GM23338 (cell line): Measurements from ENCODE around the gene SH3RF3. TPM values are rescaled to one million over a fixed set of nuclear protein-coding genes. Genes with fewer than 3 reads are reported as not detected.

ENCODE experiments used
- ATAC-seq: fragments of 200-7000 bp; cut with Tn5 transposase; 3 replicates; pipeline ENCODE4 v1.9.1; 2020
- DNase-seq: peaks from one replicate; pipeline ENCODE4 v3.0.0-alpha.2; 2015; ENCODE audit warnings: low spot score
- H2AFZ ChIP-seq: fragments of 200-600 bp; sonication (generic); 2 replicates; pipeline ENCODE4 v1.8.0; 2016; ENCODE audit warnings: antibody characterized with exemption, mild to moderate bottlenecking, moderate library complexity
- H3F3A ChIP-seq: fragments of 200-600 bp; sonication (generic); replicated peaks from 2 replicates; pipeline ENCODE4 v1.8.0; 2017; ENCODE audit warnings: antibody characterized with exemption, mixed run types, low read depth
- H3K27ac ChIP-seq: fragments of 200-600 bp; sonication (generic); 2 replicates; pipeline ENCODE4 v1.6.1; 2016; ENCODE audit warnings: low read depth
- H3K27me3 ChIP-seq: fragments of 200-600 bp; sonication (generic); 2 replicates; pipeline ENCODE4 v1.8.0; 2016; ENCODE audit warnings: mild to moderate bottlenecking, mixed run types, moderate library complexity; ENCODE audit not compliant: insufficient read depth
- H3K36me3 ChIP-seq: fragments of 200-600 bp; sonication (generic); 2 replicates; pipeline ENCODE4 v1.8.0; 2016; ENCODE audit warnings: mild to moderate bottlenecking; ENCODE audit not compliant: insufficient read depth
- H3K4me1 ChIP-seq: fragments of 200-600 bp; sonication (generic); 2 replicates; pipeline ENCODE4 v1.8.0; 2016; ENCODE audit warnings: mild to moderate bottlenecking, moderate library complexity; ENCODE audit not compliant: insufficient read depth
- H3K4me2 ChIP-seq: fragments of 200-600 bp; sonication (generic); 2 replicates; pipeline ENCODE4 v1.7.1; 2017; ENCODE audit warnings: mixed run types
- H3K4me3 ChIP-seq: fragments of 200-600 bp; sonication (generic); 2 replicates; pipeline ENCODE4 v1.6.1; 2016; ENCODE audit warnings: mixed run types
- H3K79me2 ChIP-seq: fragments of 200-600 bp; sonication (generic); replicated peaks from 2 replicates; pipeline ENCODE4 v1.8.0; 2017; ENCODE audit warnings: mild to moderate bottlenecking; ENCODE audit not compliant: insufficient read depth
- H3K9me2 ChIP-seq: fragments of 200-600 bp; sonication (generic); 2 replicates; pipeline ENCODE4 v1.8.0; 2017; ENCODE audit not compliant: insufficient read depth
- H4K20me1 ChIP-seq: fragments of 200-600 bp; sonication (generic); replicated peaks from 2 replicates; pipeline ENCODE4 v1.8.0; 2017; ENCODE audit warnings: mild to moderate bottlenecking; ENCODE audit not compliant: insufficient read depth
- H3K27ac Mint-ChIP-seq: 2 replicates; pipeline ENCODE4 v1.8.0; 2020; ENCODE audit warnings: inconsistent platforms, mild to moderate bottlenecking, moderate library complexity, mixed read lengths
- H3K27me3 Mint-ChIP-seq: 3 replicates; pipeline ENCODE4 v1.8.0; 2022; ENCODE audit warnings: low read depth, mild to moderate bottlenecking, moderate library complexity, mixed read lengths, inconsistent platforms; ENCODE audit not compliant: insufficient read depth, poor library complexity
- H3K36me3 Mint-ChIP-seq: 3 replicates; pipeline ENCODE4 v1.8.0; 2021; ENCODE audit warnings: low read depth, mild to moderate bottlenecking, inconsistent platforms, moderate library complexity, mixed read lengths
- H3K4me1 Mint-ChIP-seq: 3 replicates; pipeline ENCODE4 v1.8.0; 2020; ENCODE audit warnings: mild to moderate bottlenecking, inconsistent platforms, mixed read lengths
- H3K4me3 Mint-ChIP-seq: 3 replicates; pipeline ENCODE4 v1.8.0; 2021; ENCODE audit warnings: moderate library complexity, mild to moderate bottlenecking, inconsistent platforms, mixed read lengths
- H3K9me3 Mint-ChIP-seq: 3 replicates; pipeline ENCODE4 v1.8.0; 2020; ENCODE audit warnings: moderate library complexity, mild to moderate bottlenecking, inconsistent platforms, mixed read lengths
- CREB1 ChIP-seq: fragments of 250-450 bp; sonication (Bioruptor Pico); IDR thresholded peaks from 2 replicates; pipeline ENCODE4 v1.5.0; 2020; ENCODE audit warnings: low read depth, mild to moderate bottlenecking, moderate library complexity
- CTCF ChIP-seq, 2 experiments: fragments of 200-600 bp in 1 of 2; sonication (generic) in 1 of 2; conservative IDR thresholded peaks; 2 replicates each; pipeline versions ENCODE4 v1.5.1 to v1.6.1; 2016 to 2017; ENCODE audit warnings: antibody characterized with exemption in 2 of 2, low read depth in 2 of 2, mild to moderate bottlenecking in 2 of 2, moderate library complexity in 1 of 2
- EZH2 ChIP-seq: fragments of 200-600 bp; sonication (generic); IDR thresholded peaks from one replicate; pipeline ENCODE4 v1.8.0; 2017; ENCODE audit warnings: antibody characterized with exemption, mild to moderate bottlenecking, low read depth; ENCODE audit not compliant: unreplicated experiment
- JUNB ChIP-seq: IDR thresholded peaks from one replicate; pipeline ENCODE4 v1.6.1; 2016; ENCODE audit warnings: antibody characterized with exemption; ENCODE audit not compliant: unreplicated experiment
- POLR2AphosphoS5 ChIP-seq: IDR thresholded peaks from 2 replicates; pipeline ENCODE4 v1.6.1; 2016; ENCODE audit warnings: antibody characterized with exemption, low read depth
- REST ChIP-seq: IDR thresholded peaks from one replicate; pipeline ENCODE4 v1.6.1; 2018; ENCODE audit warnings: antibody characterized with exemption; ENCODE audit not compliant: unreplicated experiment
- STAT1 ChIP-seq: IDR thresholded peaks from one replicate; pipeline ENCODE4 v1.6.1; 2016; ENCODE audit warnings: antibody characterized with exemption; ENCODE audit not compliant: unreplicated experiment
- ZNF114 ChIP-seq: fragments of 250-450 bp; sonication (Bioruptor Pico); IDR thresholded peaks from 2 replicates; pipeline ENCODE4 v1.5.0; 2020; ENCODE audit warnings: mild to moderate bottlenecking, moderate library complexity
- ZNF462 ChIP-seq: fragments of 250-450 bp; sonication (Bioruptor Pico); IDR thresholded peaks from 2 replicates; pipeline ENCODE4 v1.5.0; 2020; ENCODE audit warnings: mild to moderate bottlenecking, moderate library complexity
- polyA plus RNA-seq: library from polyadenylated mRNA; unstranded; fragments of >200 nt; fragmentation: Nextera tagmentation; extraction: Ambion mirVana; gene quantifications from 2 replicates; pipeline ENCODE4 v1.2.1, GENCODE V29; 2016
- total RNA-seq: library from RNA; depleted of rRNA; stranded (reverse); fragments of >200 nt; shearing (Covaris generic); gene quantifications from 2 replicates; pipeline ENCODE4 v1.2.3, GENCODE V29; 2014

The SH3RF3 gene
- total and polyA plus RNA-seq, 2 experiments from 2014 or later: 0.11 to 0.63 TPM

DNA sequence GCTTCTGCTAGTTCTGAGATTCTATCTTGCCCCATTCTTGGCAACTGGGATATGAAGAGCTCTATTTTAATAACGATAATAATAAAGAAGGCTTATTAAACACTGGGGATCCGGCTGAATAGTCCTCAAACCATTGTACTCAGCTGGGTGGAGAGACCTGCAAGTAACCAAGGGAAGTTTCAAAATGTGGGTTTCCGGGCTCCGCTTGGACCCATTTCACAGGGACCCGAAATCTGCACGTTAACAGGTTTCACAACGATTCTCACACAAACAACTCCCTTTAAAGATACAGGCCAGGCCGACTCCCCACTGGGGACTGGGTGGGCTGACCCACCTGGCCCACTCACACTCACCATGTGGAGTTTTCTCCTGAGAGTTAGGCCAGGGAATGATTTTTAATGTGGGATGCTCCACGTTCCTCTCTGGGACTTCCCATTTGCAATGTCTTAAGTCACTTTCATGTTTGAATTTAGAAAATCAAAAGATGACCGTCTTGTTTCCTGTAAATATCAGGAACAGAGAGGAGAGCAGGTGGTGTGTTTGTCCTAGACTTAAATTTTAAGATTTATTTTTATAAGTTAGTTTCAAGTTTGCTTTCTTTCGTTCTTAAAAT, 96.3 kb downstream of the SH3RF3 start (continued):
- TF ChIP-seq CTCF (conservative IDR thresholded peaks at IDR 0.05; ENCODE audit: low read depth in 2 of 2): no peak
- TF ChIP-seq CREB1 (CRISPR knock-in tag): no peak
- no peak for TF ChIP-seq POLR2AphosphoS5
- TF ChIP-seq JUNB: no peak
- TF ChIP-seq EZH2: no peak
- no peak for TF ChIP-seq STAT1
- TF ChIP-seq ZNF114 (CRISPR knock-in tag): no peak
- no peak for TF ChIP-seq REST

GRCh38 chr2:109226128-109226527, 97.1 kb downstream of the SH3RF3 start:
- Histone ChIP-seq H3K27me3 (no peaks in the 10 kb centered on the region), H3K36me3 (no peaks in the 10 kb centered on the region), H3K9me2 (0 out of 2 replicates have a peak, but pooled peaks cover 5% of the 10 kb centered on the region), H3K4me1 (peaks cover 10% of the 10 kb centered on the region; the same call in 1 of the 2 replicates), H3K4me3 (no peak overlapping the region), H3K4me2 (no peak overlapping the region), H4K20me1 (no peaks in the 10 kb centered on the region), H3K79me2 (no peaks in the 10 kb centered on the region), H3F3A (no peaks in the 10 kb centered on the region), H3K27ac (no peak overlapping the region), H2AFZ (no peak overlapping the region)
- H3K27ac Mint-ChIP-seq: no peak overlapping the region
- ATAC-seq (no peak), DNase-seq (no peak)
- H3K4me1 Mint-ChIP-seq: peaks cover 14% of the 10 kb centered on the region
- TF ChIP-seq ZNF462 (CRISPR knock-in tag): no peak
- TF ChIP-seq CREB1 (CRISPR knock-in tag): no peak
- TF ChIP-seq EZH2: no peak
- no peak for TF ChIP-seq CTCF (conservative IDR thresholded peaks at IDR 0.05; ENCODE audit: low read depth in 2 of 2)
- TF ChIP-seq POLR2AphosphoS5: no peak
- H3K36me3 Mint-ChIP-seq: no peaks in the 10 kb centered on the region
- no peaks in the 10 kb centered on the region for H3K27me3 Mint-ChIP-seq
- no peaks in the 10 kb centered on the region for H3K9me3 Mint-ChIP-seq
- no peak overlapping the region for H3K4me3 Mint-ChIP-seq
